Gastroesophageal sphincter (tissue), 3 donors: Measurements from ENCODE around the gene ATP13A2.

ENCODE experiments used
- CTCF ChIP-seq, 4 experiments: fragments of 200-600 bp in 2 of 4; fragments of 450-650 bp in 2 of 4; sonication (generic) in 1 of 4; IDR thresholded peaks; one replicate each; pipeline ENCODE4 v1.5.1; 2017 to 2019; ENCODE audit warnings: antibody characterized with exemption in 4 of 4, mild to moderate bottlenecking in 2 of 4, moderate library complexity in 2 of 4
- POLR2A ChIP-seq, 2 donors: fragments of 450-650 bp; IDR thresholded peaks; one replicate each; pipeline ENCODE4 v1.6.1; 2017; ENCODE audit warnings: antibody characterized with exemption in 2 of 2, mild to moderate bottlenecking in 2 of 2, moderate library complexity in 1 of 2

DNA sequence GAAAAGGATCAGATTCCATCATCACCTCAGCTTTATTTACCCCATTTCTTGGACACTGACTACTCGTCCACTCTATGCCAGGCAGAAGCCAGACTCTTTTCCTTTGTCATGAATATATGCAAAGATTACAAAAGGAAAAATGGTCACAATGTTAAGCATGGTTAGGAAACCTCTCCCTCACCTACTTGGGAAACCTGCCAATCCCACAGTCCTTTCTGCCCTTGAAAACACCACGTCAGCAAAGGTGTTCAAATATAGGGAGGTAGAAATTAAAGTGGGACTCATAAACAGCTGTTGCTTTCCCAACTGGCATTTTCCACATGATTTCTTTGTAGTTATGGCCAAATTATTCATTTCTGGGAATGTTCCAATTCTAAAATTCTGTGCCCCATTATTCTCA lies 16.2 kb upstream of the ATP13A2 start:
- TF ChIP-seq CTCF (IDR thresholded peaks at IDR 0.05) (no peak), POLR2A (IDR thresholded peaks at IDR 0.05) (no peak)
